Upper lobe of right lung (tissue), 1 donor: ENCODE measurements around the gene HSPG2. TPM values are rescaled to one million over a fixed set of nuclear protein-coding genes. Genes with fewer than 3 reads are reported as not detected.
A peak's percentile ranks its signal among the peaks of the same experiment; 100 is the strongest.

Source experiments
- ATAC-seq: fragments of 200-7000 bp; cut with Tn5 transposase; one replicate; pipeline ENCODE4 v1.9.1; 2020; ENCODE audit warnings: mild to moderate bottlenecking, moderate library complexity
- DNase-seq: peaks from one replicate; pipeline ENCODE4 v3.0.0-alpha.2; 2020
- H3K27ac ChIP-seq: fragments of 200-600 bp; one replicate; pipeline ENCODE4 v1.8.0; 2022
- H3K27me3 ChIP-seq: fragments of 200-600 bp; one replicate; pipeline ENCODE4 v1.8.0; 2022; ENCODE audit warnings: mild to moderate bottlenecking
- H3K36me3 ChIP-seq: fragments of 200-600 bp; one replicate; pipeline ENCODE4 v1.8.0; 2022
- H3K4me1 ChIP-seq: fragments of 200-600 bp; one replicate; pipeline ENCODE4 v1.8.0; 2022
- H3K4me3 ChIP-seq: fragments of 200-600 bp; one replicate; pipeline ENCODE4 v1.8.0; 2022; ENCODE audit warnings: mild to moderate bottlenecking
- H3K9me3 ChIP-seq: fragments of 200-600 bp; one replicate; pipeline ENCODE4 v1.8.0; 2022
- CTCF ChIP-seq: fragments of 200-600 bp; IDR thresholded peaks from one replicate; pipeline ENCODE4 v1.8.0; 2022; ENCODE audit warnings: antibody characterized with exemption
- intact Hi-C: fragments of 100-400 bp; cut with DNase I; formaldehyde crosslinking; loops from one replicate; pipeline ENCODE4 v1.11.0; 2022
- total RNA-seq: library from RNA; stranded (reverse); fragmentation: NEBNext Ultra II Directional; extraction: Animal tissue kit (Norgen Biotek cat#: 25700); gene quantifications from one replicate; pipeline ENCODE4 v1.2.1, GENCODE V29; 2021
- donor health status: DM: no; HTN: yes; CAD: no; lungs with severe emphysema.

The HSPG2 gene
- total RNA-seq, 1 donor from 2014 or later, result 393 TPM

GRCh38 chr1:21896652-21897532 is 40.2 kb downstream of the HSPG2 start:
- Histone ChIP-seq H3K27ac (peak overlapping the region; percentile 65), H3K4me3 (no peak overlapping the region), H3K4me1 (peaks cover 55% of the 10 kb centered on the region), H3K36me3 (peaks cover 23% of the 10 kb centered on the region), H3K9me3 (no peaks in the 10 kb centered on the region), H3K27me3 (no peaks in the 10 kb centered on the region)
- peak; percentile 67 for ATAC-seq
- TF ChIP-seq CTCF, result no peak
- intact Hi-C loops, result no loop called here
- no peak for DNase-seq

- Histone ChIP-seq H3K36me3 (peaks cover 31% of the 10 kb centered on the region), H3K27me3 (no peaks in the 10 kb centered on the region), H3K27ac (peak overlapping the region; percentile 65), H3K4me1 (peaks cover 46% of the 10 kb centered on the region), H3K4me3 (no peak overlapping the region), H3K9me3 (no peaks in the 10 kb centered on the region)
- DNase-seq, result no peak
- no peak for TF ChIP-seq CTCF
- no peak for ATAC-seq
- intact Hi-C loops, result no loop called here
These were observed 41.1 kb downstream of the HSPG2 start for GRCh38 chr1:21896026-21896425.

- Histone ChIP-seq H3K9me3 (no peaks in the 10 kb centered on the region), H3K4me3 (no peak overlapping the region), H3K36me3 (peaks cover 39% of the 10 kb centered on the region), H3K4me1 (peaks cover 29% of the 10 kb centered on the region), H3K27me3 (no peaks in the 10 kb centered on the region), H3K27ac (peak overlapping the region; percentile 3)
- no peak for TF ChIP-seq CTCF
- ATAC-seq, result no peak
- no peak for DNase-seq
- intact Hi-C loops, result no loop called here
These were observed 42.9 kb downstream of the HSPG2 start for GRCh38 chr1:21894034-21894881.

- H3K27me3 ChIP-seq, result no peaks in the 10 kb centered on the region
- TF ChIP-seq CTCF, result no peak
- peaks cover 48% of the 10 kb centered on the region for H3K36me3 ChIP-seq
- no peak overlapping the region for H3K4me3 ChIP-seq
- H3K4me1 ChIP-seq, result peaks cover 18% of the 10 kb centered on the region
- H3K9me3 ChIP-seq, result no peaks in the 10 kb centered on the region
- ATAC-seq, result no peak
- intact Hi-C loops, result no loop called here
- no peak overlapping the region for H3K27ac ChIP-seq
- no peak for DNase-seq
These were observed 43.9 kb downstream of the HSPG2 start for GRCh38 chr1:21893046-21893805.
